ENCODE measurements around the gene NDC1. TPM values are rescaled to one million over a fixed set of nuclear protein-coding genes. Genes with fewer than 3 reads are reported as not detected.

The NDC1 gene
- total and polyA plus RNA-seq, 3 donors from 2014 or later, result 13.0 to 26.4 (median 22.2) TPM

DNA sequence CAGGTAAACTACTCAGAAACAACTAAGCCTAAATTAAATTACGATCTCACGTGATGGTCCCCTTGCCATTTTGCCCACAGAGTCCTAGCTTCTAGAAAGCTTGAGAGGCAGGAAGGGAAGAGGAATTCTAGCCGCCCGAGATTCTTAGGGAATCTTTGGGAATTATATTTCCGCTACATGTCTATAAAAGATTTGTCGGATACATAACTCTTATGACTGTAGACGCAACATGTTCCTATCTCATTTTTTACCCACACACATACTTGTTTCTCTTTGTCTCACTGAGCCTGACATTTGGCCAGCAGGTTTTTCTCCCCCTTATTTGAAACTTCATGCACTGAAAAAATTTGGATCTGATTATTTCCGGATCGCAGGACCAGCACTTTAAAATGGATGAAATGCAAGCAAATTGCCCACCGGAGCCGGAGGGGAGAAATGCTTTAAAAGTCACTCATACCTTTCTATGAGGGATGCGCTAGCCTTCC, 104.6 kb downstream of the NDC1 start:
- Histone ChIP-seq H3K36me3 (ENCODE audit: low read depth, missing control alignments) (no peaks in the 10 kb centered on the region), H3K9me3 (no peaks in the 10 kb centered on the region), H3K27me3 (no peaks in the 10 kb centered on the region), H3K27ac (no peak overlapping the region), H3K4me3 (no peak overlapping the region), H3K4me1 (peaks cover 6% of the 10 kb centered on the region)
- no peak for DNase-seq
- intact Hi-C loops (cut with DNase I; ENCODE audit: low total_unique reads), result no loop called here
- WGBS, 2 donors, result 93 to 94% methylated on average over 12 of the region's 12 CpGs
- TF ChIP-seq, protein P1, sequence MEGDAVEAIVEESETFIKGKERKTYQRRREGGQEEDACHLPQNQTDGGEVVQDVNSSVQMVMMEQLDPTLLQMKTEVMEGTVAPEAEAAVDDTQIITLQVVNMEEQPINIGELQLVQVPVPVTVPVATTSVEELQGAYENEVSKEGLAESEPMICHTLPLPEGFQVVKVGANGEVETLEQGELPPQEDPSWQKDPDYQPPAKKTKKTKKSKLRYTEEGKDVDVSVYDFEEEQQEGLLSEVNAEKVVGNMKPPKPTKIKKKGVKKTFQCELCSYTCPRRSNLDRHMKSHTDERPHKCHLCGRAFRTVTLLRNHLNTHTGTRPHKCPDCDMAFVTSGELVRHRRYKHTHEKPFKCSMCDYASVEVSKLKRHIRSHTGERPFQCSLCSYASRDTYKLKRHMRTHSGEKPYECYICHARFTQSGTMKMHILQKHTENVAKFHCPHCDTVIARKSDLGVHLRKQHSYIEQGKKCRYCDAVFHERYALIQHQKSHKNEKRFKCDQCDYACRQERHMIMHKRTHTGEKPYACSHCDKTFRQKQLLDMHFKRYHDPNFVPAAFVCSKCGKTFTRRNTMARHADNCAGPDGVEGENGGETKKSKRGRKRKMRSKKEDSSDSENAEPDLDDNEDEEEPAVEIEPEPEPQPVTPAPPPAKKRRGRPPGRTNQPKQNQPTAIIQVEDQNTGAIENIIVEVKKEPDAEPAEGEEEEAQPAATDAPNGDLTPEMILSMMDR (IDR thresholded peaks at IDR 0.05), result no peak
- TF ChIP-seq POLR2A (IDR thresholded peaks at IDR 0.05), result no peak

DNA sequence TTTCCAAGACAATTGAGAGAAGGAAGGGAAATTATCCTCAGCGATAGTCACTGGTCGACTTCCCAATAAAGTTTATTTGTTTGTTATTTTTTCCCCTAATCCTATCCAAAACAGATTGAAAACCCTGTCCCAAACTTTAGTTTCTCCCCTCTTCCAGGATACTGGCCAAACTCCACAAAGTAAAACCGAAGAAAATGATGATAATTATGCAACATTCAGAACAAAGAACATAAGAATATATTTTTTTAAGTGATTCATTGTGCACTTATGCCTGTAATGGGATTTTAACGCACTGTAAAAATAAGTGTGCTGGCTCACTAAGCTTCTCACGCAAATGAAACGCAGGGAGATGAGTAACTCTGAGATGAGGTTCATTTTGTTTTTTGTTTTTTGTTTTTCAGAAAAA, 105.2 kb downstream of the NDC1 start:
- no peak for DNase-seq

DNA sequence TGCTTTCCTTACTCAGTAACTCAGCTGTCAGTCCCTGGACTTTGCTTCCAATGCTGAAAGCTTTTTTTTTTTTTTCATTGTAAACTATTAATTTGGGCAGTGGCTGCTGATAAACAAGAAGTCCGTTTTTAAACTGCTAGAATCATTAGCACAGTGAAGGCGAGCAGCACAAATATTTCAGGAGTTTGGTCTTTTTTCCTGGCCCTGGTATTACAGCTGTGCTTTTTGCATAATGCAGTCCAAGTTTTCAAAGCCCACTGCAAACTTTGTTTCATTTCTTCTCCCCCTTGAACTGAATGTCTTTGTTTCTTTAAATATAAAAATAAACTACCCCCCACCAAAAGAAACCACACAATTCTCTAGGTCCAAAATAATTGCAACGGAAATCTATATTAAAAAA, 105.7 kb downstream of the NDC1 start:
- intact Hi-C loops (cut with DNase I; ENCODE audit: low total_unique reads), result no loop called here
- H3K4me1 ChIP-seq, result no peaks in the 10 kb centered on the region
- no peak overlapping the region for H3K27ac ChIP-seq
- DNase-seq, result no peak
- no peak overlapping the region for H3K4me3 ChIP-seq
- no peaks in the 10 kb centered on the region for H3K9me3 ChIP-seq
- no peaks in the 10 kb centered on the region for H3K36me3 ChIP-seq (ENCODE audit: low read depth, missing control alignments)
- 28 to 43% methylated on average over 3 of the region's 3 CpGs for WGBS, 2 donors
- TF ChIP-seq POLR2A (IDR thresholded peaks at IDR 0.05), result no peak
- TF ChIP-seq, protein P1 (IDR thresholded peaks at IDR 0.05), result no peak
- H3K27me3 ChIP-seq, result no peaks in the 10 kb centered on the region

More for the DNA sequence above, 105.2 kb downstream of the NDC1 start:
- WGBS, 2 donors, result 48% methylated on average over 6 of the region's 6 CpGs
- intact Hi-C loops (cut with DNase I; ENCODE audit: low total_unique reads), result no loop called here
- Histone ChIP-seq H3K4me1 (peaks cover under 1% of the 10 kb centered on the region), H3K27ac (no peak overlapping the region), H3K36me3 (ENCODE audit: low read depth, missing control alignments) (no peaks in the 10 kb centered on the region), H3K27me3 (no peaks in the 10 kb centered on the region), H3K9me3 (no peaks in the 10 kb centered on the region), H3K4me3 (no peak overlapping the region)
- no peak for TF ChIP-seq POLR2A (IDR thresholded peaks at IDR 0.05)
- TF ChIP-seq, protein P1 (IDR thresholded peaks at IDR 0.05), result no peak

DNA sequence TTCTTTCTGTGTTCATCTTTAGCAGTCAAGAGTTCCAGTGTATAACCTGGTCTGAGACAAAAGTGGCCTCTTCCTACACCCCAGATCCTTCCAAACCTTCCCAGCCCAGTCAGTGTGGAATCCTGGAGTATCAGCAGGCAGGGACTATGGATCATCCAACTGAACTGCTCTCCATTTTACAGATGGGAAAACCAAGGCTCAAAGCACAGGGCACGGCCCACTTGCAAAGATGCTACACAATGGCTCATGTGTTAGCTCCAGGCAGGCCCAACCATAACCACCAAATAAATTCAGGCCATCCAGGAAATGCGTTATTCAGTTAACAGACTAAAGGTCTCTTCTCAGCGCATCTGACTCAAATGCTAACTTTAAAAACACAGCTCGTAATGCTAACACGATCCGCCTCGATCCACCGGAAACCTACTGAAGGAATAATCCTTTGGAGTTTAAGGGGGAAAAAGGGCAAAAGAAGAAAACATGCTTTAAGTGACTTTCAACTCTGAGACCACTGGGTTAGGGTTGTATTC, 106.3 kb downstream of the NDC1 start:
- 85 to 90% methylated on average over 8 of the region's 8 CpGs for WGBS, 2 donors
- Histone ChIP-seq H3K4me1 (no peaks in the 10 kb centered on the region), H3K27ac (no peak overlapping the region), H3K4me3 (no peak overlapping the region), H3K9me3 (no peaks in the 10 kb centered on the region), H3K36me3 (ENCODE audit: low read depth, missing control alignments) (no peaks in the 10 kb centered on the region), H3K27me3 (no peaks in the 10 kb centered on the region)
- no peak for DNase-seq
- TF ChIP-seq, protein P1 (IDR thresholded peaks at IDR 0.05), result no peak
- no peak for TF ChIP-seq POLR2A (IDR thresholded peaks at IDR 0.05)
- intact Hi-C loops (cut with DNase I; ENCODE audit: low total_unique reads), result no loop called here

DNA sequence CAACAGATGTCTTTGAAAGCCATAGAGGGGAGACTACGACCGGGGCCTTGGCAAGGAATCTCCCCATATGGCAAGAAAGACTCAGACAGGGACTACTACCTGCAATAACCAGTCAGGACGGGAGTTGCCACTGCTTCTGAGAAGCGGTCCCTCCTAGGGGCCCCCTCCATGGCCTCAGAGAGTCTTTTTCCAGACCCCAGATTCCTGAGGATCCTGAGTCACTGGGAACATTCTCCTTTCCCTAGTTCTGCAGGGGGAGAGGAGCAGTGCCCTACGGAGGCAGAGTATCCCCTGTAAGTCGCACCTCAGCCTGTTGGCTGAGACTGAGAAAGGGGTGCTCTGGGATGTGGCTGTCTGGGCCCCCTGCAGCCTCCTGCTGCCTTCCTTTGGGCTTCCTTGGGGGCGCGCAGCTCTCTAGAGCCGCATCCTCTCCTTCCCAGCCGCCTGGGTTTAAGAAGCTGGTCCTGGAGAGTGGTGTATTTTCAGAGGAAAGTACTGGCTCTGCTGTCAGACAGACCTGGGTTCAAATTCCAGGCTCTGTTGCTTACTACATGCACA, 107.0 kb downstream of the NDC1 start:
- 88 to 95% methylated on average over 10 of the region's 10 CpGs for WGBS, 2 donors
- Histone ChIP-seq H3K4me1 (no peaks in the 10 kb centered on the region), H3K27me3 (no peaks in the 10 kb centered on the region), H3K9me3 (no peaks in the 10 kb centered on the region), H3K36me3 (ENCODE audit: low read depth, missing control alignments) (no peaks in the 10 kb centered on the region), H3K4me3 (no peak overlapping the region), H3K27ac (no peak overlapping the region)
- DNase-seq, result no peak
- intact Hi-C loops (cut with DNase I; ENCODE audit: low total_unique reads), result no loop called here
- TF ChIP-seq, protein P1 (IDR thresholded peaks at IDR 0.05), result no peak
- no peak for TF ChIP-seq POLR2A (IDR thresholded peaks at IDR 0.05)

Measured in testis (tissue), 3 donors.